Activated naive CD4-positive, alpha-beta T cell (primary cell): ENCODE results near the gene PLAAT3.
"Not testable (repeated sequence)": the region's sequence is repeated elsewhere in the genome, so short reads cannot be mapped to it uniquely, and the experiment has no call there.

Source experiments
- DNase-seq, 4 experiments: peaks; one replicate each; lab custom pipeline; 2025; lab: John Stamatoyannopoulos, UW

Gene PLAAT3

GRCh38 chr11:63537293-63538101, 76.7 kb downstream of the PLAAT3 start:
- DNase-seq, result no peak

DNA sequence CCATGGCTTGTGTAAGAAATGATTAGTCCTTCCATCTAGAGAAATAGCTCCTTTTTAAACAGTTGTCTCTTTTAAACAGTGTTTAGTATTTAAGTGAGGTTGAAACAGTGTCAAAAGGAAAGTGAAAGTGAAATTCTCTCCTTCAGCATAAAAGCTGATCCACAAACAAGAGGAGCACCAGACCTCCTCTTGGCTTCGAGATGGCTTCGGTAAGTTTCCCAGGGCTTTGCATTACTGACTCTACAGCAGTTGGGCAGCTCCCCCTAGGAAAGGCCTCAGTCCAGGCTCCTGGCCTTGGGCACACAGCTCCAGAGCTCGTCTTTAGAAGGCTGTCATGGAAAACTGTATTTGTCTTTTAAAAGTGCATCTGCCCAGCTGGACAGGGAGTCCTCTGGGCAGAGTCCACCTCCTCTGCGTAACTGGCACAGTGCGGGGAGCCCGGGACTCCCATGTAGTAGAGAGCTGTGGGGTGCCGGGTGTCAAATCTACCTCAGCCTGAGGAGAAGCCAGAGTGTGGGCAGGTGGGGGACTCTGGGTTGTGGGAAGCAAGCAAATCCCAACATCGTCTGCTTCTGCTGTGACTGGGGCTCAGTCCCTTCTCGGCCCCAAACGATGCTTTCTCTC, 77.5 kb downstream of the PLAAT3 start, which contains the start of gene PLAAT4:
Gene PLAAT4, plus strand, starts transcription at position 140 of the 624 bp plus-strand sequence. Its CDS starts 61 bp downstream, at position 201.
- peak in 1 of 4 experiments; percentile 26 for DNase-seq

GRCh38 chr11:63535734-63536133, 78.5 kb downstream of the PLAAT3 start:
- DNase-seq, result no peak

- no peak for DNase-seq
Measured at GRCh38 chr11:63534895-63535461, 79.3 kb downstream of the PLAAT3 start.

- DNase-seq, result no peak
Measured at GRCh38 chr11:63534076-63534475, 80.2 kb downstream of the PLAAT3 start.

- no peak for DNase-seq
Measured at GRCh38 chr11:63532799-63533475, 81.3 kb downstream of the PLAAT3 start.

DNA sequence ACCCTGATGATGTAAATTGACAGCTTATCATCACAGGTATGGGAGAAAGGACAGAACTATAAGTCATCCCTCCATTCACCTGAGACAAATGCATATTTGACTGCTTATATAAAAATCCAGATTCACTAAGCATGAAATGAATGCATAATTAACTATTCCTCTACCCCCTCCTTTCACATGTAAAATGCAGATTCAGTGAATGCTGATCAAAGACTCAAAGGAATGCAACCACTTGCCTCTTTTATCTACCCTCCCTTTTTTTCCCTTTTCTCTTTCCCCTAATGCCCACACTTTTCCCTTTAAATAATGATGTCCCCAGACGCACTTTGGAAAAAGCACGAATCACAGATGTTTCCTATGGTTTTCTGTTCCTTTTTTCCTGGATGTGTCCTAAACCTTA, 82.1 kb downstream of the PLAAT3 start:
- DNase-seq, result no peak

DNA sequence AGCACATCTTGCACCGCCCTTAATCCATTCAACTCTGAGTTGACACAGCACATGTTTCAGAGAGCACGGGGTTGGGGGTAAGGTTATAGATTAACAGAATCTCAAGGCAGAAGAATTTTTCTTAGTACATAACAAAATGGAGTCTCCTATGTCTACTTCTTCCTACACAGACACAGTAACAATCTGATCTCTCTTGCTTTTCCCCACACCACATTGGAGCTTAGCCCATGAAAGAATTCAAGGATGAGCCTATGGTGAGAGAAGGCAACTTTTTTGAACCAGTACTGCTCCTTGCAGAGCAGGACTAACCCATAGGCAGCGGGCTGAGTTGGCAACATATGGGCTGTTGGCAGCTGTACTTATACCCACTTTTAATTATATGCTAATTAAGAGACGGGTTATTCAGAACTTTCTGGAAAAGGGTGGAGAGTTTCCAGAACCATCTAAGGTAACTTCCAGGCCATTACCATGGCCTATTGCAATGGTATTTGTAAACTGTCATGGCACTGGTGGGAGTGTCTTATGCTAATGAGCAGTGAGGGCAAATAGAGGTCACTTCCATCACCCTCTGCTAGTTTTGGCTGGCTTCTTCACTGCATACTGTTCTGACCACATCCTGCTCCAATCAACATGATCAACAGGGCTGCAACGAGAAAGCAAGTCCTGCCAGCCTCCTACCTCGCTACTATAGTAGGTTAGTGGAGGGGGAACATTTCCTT, 83.0 kb downstream of the PLAAT3 start:
- peak in 2 of 4 experiments; percentile 22 to 24 for DNase-seq

- DNase-seq, result no peak
Measured at GRCh38 chr11:63530021-63530420, 84.2 kb downstream of the PLAAT3 start.

GRCh38 chr11:63529373-63529772, 84.9 kb downstream of the PLAAT3 start:
- DNase-seq, result not testable (repeated sequence)

DNA sequence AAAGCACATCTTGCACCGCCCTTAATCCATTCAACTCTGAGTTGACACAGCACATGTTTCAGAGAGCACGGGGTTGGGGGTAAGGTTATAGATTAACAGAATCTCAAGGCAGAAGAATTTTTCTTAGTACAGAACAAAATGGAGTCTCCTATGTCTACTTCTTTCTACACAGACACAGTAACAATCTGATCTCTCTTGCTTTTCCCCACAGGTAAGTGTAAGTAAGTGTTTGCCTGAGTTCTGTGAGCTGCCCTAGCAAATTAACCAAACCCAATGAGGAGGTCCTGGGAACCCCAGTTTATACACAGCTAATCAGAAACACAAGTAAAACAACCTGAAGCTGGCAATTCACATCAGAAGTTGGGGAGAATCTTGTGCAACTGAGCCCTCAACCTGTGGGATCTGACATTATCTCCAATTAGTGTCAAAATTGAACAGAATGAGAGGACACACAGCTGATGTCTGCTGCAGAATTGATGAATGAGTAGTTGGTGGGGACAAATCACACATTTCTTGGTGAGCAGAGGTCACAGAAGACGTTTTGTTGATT, 85.4 kb downstream of the PLAAT3 start:
- DNase-seq, result not testable (repeated sequence)

- not testable (repeated sequence) for DNase-seq
Measured at GRCh38 chr11:63528156-63528555, 86.1 kb downstream of the PLAAT3 start.

- no peak for DNase-seq
Measured at GRCh38 chr11:63527667-63528066, 86.6 kb downstream of the PLAAT3 start.
